ENCODE measurements around the gene SPOCD1. TPM values are rescaled to one million over a fixed set of nuclear protein-coding genes. Genes with fewer than 3 reads are reported as not detected.
A peak's percentile ranks its signal among the peaks of the same experiment; 100 is the strongest.

SPOCD1 gene
- total RNA-seq, 2 donors from 2014 or later: 0.43 TPM; not detected in 1

- DNase-seq (ENCODE audit: low spot score): no peak
- Histone ChIP-seq H3K4me1 (peaks cover 0 to 27% of the 10 kb centered on the region in 2 donors), H3K9me3 (no peaks in the 10 kb centered on the region), H3K4me3 (peak overlapping the region in 1 of 2 donors; percentile 28), H3K27me3 (peaks cover 6 to 10% of the 10 kb centered on the region in 2 donors), H3K27ac (no peak overlapping the region), H3K36me3 (no peaks in the 10 kb centered on the region)
- TF ChIP-seq CTCF (IDR thresholded peaks at IDR 0.05): peak in 1 of 2 donors; percentile 14
Measured at GRCh38 chr1:31771891-31772668, 43.7 kb downstream of the SPOCD1 start.

- no peak for DNase-seq (ENCODE audit: low spot score)
- TF ChIP-seq CTCF (IDR thresholded peaks at IDR 0.05): no peak
- Histone ChIP-seq H3K36me3 (no peaks in the 10 kb centered on the region), H3K4me3 (no peak overlapping the region), H3K27me3 (peaks cover 6 to 10% of the 10 kb centered on the region in 2 donors), H3K9me3 (no peaks in the 10 kb centered on the region), H3K4me1 (peaks cover 0 to 28% of the 10 kb centered on the region in 2 donors), H3K27ac (peak overlapping the region in 1 of 2 donors; percentile 31)
Measured at GRCh38 chr1:31769720-31770390, 46.0 kb downstream of the SPOCD1 start.

GRCh38 chr1:31768939-31769704, 46.7 kb downstream of the SPOCD1 start:
- DNase-seq (ENCODE audit: low spot score): no peak
- H3K9me3 ChIP-seq: no peaks in the 10 kb centered on the region
- H3K27ac ChIP-seq: peak overlapping the region in 1 of 2 donors; percentile 31
- H3K36me3 ChIP-seq: no peaks in the 10 kb centered on the region
- no peak for TF ChIP-seq CTCF (IDR thresholded peaks at IDR 0.05)
- H3K27me3 ChIP-seq: peaks cover 6 to 10% of the 10 kb centered on the region in 2 donors
- H3K4me3 ChIP-seq: no peak overlapping the region
- peaks cover 0 to 34% of the 10 kb centered on the region in 2 donors for H3K4me1 ChIP-seq

GRCh38 chr1:31768407-31768907, 47.4 kb downstream of the SPOCD1 start:
- H3K9me3 ChIP-seq: no peaks in the 10 kb centered on the region
- DNase-seq (ENCODE audit: low spot score): no peak
- no peaks in the 10 kb centered on the region for H3K36me3 ChIP-seq
- no peak overlapping the region for H3K27ac ChIP-seq
- TF ChIP-seq CTCF (IDR thresholded peaks at IDR 0.05): no peak
- no peak overlapping the region for H3K4me3 ChIP-seq
- H3K4me1 ChIP-seq: peaks cover 0 to 38% of the 10 kb centered on the region in 2 donors
- peaks cover 0 to 10% of the 10 kb centered on the region in 2 donors for H3K27me3 ChIP-seq

- Histone ChIP-seq H3K4me1 (peaks cover 0 to 41% of the 10 kb centered on the region in 2 donors), H3K27me3 (no peaks in the 10 kb centered on the region), H3K4me3 (no peak overlapping the region), H3K9me3 (no peaks in the 10 kb centered on the region), H3K27ac (no peak overlapping the region), H3K36me3 (no peaks in the 10 kb centered on the region)
- no peak for DNase-seq (ENCODE audit: low spot score)
- no peak for TF ChIP-seq CTCF (IDR thresholded peaks at IDR 0.05)
Measured at GRCh38 chr1:31767225-31767624, 48.6 kb downstream of the SPOCD1 start.

Data from right atrium auricular region (tissue), 2 donors.